ENCODE measurements around the gene ZBTB17. TPM values are rescaled to one million over a fixed set of nuclear protein-coding genes. Genes with fewer than 3 reads are reported as not detected.

The ZBTB17 gene
- total and polyA plus RNA-seq, 2 experiments from 2014 or later = 21.9 to 26.6 TPM

DNA sequence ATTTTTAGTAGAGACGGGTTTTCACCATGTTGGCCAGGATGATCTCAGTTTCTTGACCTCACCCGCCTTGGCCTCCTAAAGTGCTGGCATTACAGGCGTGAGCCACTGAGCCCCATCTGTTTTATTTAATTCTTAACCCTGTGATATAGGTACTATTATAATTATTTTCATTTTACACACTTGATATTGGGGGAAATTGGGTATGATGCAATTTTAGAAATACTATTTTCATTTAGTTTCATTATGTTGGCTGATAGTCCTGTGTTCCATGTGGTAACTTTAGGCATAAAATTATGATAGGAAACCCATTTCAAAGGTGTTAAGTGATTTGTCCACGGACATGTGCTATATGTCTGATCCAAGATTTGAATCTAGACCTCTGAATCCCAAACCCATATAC lies 67.3 kb downstream of the ZBTB17 start (continued):
- TF ChIP-seq, protein P1, sequence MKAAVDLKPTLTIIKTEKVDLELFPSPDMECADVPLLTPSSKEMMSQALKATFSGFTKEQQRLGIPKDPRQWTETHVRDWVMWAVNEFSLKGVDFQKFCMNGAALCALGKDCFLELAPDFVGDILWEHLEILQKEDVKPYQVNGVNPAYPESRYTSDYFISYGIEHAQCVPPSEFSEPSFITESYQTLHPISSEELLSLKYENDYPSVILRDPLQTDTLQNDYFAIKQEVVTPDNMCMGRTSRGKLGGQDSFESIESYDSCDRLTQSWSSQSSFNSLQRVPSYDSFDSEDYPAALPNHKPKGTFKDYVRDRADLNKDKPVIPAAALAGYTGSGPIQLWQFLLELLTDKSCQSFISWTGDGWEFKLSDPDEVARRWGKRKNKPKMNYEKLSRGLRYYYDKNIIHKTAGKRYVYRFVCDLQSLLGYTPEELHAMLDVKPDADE (IDR thresholded peaks at IDR 0.05) = no peak
- TF ChIP-seq EZH2 (IDR thresholded peaks at IDR 0.05; ENCODE audit: low read depth, unreplicated experiment) (no peak), CREB1 (CRISPR knock-in tag; IDR thresholded peaks at IDR 0.05; ENCODE audit: low read depth) (no peak), EZH2phosphoT487 (IDR thresholded peaks at IDR 0.05; ENCODE audit: unreplicated experiment) (no peak), ZNF114 (CRISPR knock-in tag; IDR thresholded peaks at IDR 0.05) (no peak), JUNB (IDR thresholded peaks at IDR 0.05; ENCODE audit: unreplicated experiment) (no peak), ZNF331 (CRISPR knock-in tag; IDR thresholded peaks at IDR 0.05; ENCODE audit: low read depth) (no peak), NANOG (IDR thresholded peaks at IDR 0.05; ENCODE audit: borderline replicate concordance) (no peak)
- TF ChIP-seq, protein P2, sequence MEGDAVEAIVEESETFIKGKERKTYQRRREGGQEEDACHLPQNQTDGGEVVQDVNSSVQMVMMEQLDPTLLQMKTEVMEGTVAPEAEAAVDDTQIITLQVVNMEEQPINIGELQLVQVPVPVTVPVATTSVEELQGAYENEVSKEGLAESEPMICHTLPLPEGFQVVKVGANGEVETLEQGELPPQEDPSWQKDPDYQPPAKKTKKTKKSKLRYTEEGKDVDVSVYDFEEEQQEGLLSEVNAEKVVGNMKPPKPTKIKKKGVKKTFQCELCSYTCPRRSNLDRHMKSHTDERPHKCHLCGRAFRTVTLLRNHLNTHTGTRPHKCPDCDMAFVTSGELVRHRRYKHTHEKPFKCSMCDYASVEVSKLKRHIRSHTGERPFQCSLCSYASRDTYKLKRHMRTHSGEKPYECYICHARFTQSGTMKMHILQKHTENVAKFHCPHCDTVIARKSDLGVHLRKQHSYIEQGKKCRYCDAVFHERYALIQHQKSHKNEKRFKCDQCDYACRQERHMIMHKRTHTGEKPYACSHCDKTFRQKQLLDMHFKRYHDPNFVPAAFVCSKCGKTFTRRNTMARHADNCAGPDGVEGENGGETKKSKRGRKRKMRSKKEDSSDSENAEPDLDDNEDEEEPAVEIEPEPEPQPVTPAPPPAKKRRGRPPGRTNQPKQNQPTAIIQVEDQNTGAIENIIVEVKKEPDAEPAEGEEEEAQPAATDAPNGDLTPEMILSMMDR (conservative IDR thresholded peaks at IDR 0.05; ENCODE audit: low read depth in 2 of 2) = no peak

DNA sequence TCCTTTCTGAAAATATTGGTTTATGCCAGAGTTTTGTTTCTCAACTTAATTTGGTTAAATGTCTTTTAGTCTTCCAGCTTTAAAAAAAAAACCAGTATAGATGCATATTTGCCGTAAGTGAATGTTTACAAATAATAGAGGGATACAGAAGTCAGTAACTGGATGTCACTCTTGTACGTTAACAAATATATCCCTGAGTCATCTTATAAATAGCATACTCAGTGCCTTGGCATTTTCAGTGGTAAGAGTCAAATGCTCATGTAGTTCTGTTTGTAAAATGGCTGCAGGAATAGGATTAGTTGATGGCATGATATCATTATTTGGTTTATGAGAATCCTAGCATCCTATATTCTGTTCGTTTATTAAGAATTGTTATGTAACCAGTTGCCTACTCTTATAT lies 73.0 kb downstream of the ZBTB17 start:
- Histone ChIP-seq H3K4me2 (no peak overlapping the region), H3K4me3 (no peak overlapping the region), H4K20me1 (replicated peaks; ENCODE audit: insufficient read depth) (peaks cover 12% of the 10 kb centered on the region; the same call in 1 of the 2 replicates), H3K27me3 (ENCODE audit: insufficient read depth) (no peaks in the 10 kb centered on the region), H3K27ac (ENCODE audit: low read depth) (no peak overlapping the region), H3K4me1 (ENCODE audit: insufficient read depth) (peaks cover 12% of the 10 kb centered on the region; the same call in 1 of the 2 replicates), H3K9me2 (ENCODE audit: insufficient read depth) (no peaks in the 10 kb centered on the region), H3K36me3 (ENCODE audit: insufficient read depth) (no peaks in the 10 kb centered on the region), H3F3A (replicated peaks; ENCODE audit: low read depth) (no peaks in the 10 kb centered on the region), H2AFZ (no peak overlapping the region), H3K79me2 (replicated peaks; ENCODE audit: insufficient read depth) (peaks cover 96% of the 10 kb centered on the region)
- no peak for ATAC-seq
- H3K4me3 Mint-ChIP-seq = no peak overlapping the region
- TF ChIP-seq STAT1 (IDR thresholded peaks at IDR 0.05; ENCODE audit: unreplicated experiment) (no peak), JUNB (IDR thresholded peaks at IDR 0.05; ENCODE audit: unreplicated experiment) (no peak), EZH2 (IDR thresholded peaks at IDR 0.05; ENCODE audit: low read depth, unreplicated experiment) (no peak), ZNF114 (CRISPR knock-in tag; IDR thresholded peaks at IDR 0.05) (no peak), CREB1 (CRISPR knock-in tag; IDR thresholded peaks at IDR 0.05; ENCODE audit: low read depth) (no peak)
- TF ChIP-seq, protein P3, sequence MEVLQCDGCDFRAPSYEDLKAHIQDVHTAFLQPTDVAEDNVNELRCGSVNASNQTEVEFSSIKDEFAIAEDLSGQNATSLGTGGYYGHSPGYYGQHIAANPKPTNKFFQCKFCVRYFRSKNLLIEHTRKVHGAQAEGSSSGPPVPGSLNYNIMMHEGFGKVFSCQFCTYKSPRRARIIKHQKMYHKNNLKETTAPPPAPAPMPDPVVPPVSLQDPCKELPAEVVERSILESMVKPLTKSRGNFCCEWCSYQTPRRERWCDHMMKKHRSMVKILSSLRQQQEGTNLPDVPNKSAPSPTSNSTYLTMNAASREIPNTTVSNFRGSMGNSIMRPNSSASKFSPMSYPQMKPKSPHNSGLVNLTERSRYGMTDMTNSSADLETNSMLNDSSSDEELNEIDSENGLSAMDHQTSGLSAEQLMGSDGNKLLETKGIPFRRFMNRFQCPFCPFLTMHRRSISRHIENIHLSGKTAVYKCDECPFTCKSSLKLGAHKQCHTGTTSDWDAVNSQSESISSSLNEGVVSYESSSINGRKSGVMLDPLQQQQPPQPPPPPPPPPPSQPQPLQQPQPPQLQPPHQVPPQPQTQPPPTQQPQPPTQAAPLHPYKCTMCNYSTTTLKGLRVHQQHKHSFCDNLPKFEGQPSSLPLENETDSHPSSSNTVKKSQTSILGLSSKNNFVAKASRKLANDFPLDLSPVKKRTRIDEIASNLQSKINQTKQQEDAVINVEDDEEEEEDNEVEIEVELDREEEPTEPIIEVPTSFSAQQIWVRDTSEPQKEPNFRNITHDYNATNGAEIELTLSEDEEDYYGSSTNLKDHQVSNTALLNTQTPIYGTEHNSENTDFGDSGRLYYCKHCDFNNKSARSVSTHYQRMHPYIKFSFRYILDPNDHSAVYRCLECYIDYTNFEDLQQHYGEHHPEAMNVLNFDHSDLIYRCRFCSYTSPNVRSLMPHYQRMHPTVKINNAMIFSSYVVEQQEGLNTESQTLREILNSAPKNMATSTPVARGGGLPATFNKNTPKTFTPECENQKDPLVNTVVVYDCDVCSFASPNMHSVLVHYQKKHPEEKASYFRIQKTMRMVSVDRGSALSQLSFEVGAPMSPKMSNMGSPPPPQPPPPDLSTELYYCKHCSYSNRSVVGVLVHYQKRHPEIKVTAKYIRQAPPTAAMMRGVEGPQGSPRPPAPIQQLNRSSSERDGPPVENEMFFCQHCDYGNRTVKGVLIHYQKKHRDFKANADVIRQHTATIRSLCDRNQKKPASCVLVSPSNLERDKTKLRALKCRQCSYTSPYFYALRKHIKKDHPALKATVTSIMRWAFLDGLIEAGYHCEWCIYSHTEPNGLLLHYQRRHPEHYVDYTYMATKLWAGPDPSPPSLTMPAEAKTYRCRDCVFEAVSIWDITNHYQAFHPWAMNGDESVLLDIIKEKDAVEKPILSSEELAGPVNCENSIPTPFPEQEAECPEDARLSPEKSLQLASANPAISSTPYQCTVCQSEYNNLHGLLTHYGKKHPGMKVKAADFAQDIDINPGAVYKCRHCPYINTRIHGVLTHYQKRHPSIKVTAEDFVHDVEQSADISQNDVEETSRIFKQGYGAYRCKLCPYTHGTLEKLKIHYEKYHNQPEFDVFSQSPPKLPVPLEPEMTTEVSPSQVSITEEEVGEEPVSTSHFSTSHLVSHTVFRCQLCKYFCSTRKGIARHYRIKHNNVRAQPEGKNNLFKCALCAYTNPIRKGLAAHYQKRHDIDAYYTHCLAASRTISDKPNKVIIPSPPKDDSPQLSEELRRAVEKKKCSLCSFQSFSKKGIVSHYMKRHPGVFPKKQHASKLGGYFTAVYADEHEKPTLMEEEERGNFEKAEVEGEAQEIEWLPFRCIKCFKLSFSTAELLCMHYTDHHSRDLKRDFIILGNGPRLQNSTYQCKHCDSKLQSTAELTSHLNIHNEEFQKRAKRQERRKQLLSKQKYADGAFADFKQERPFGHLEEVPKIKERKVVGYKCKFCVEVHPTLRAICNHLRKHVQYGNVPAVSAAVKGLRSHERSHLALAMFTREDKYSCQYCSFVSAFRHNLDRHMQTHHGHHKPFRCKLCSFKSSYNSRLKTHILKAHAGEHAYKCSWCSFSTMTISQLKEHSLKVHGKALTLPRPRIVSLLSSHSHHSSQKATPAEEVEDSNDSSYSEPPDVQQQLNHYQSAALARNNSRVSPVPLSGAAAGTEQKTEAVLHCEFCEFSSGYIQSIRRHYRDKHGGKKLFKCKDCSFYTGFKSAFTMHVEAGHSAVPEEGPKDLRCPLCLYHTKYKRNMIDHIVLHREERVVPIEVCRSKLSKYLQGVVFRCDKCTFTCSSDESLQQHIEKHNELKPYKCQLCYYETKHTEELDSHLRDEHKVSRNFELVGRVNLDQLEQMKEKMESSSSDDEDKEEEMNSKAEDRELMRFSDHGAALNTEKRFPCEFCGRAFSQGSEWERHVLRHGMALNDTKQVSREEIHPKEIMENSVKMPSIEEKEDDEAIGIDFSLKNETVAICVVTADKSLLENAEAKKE (CRISPR knock-in tag; IDR thresholded peaks at IDR 0.05) = no peak
- TF ChIP-seq, protein P1 (IDR thresholded peaks at IDR 0.05) = no peak
- TF ChIP-seq, protein P2 (conservative IDR thresholded peaks at IDR 0.05; ENCODE audit: low read depth in 2 of 2) = no peak
- H3K27ac Mint-ChIP-seq = no peak overlapping the region
- DNase-seq (ENCODE audit: low spot score) = no peak
- H3K27me3 Mint-ChIP-seq (ENCODE audit: insufficient read depth, low read depth, poor library complexity) = peaks cover 3% of the 10 kb centered on the region
- no peaks in the 10 kb centered on the region for H3K36me3 Mint-ChIP-seq (ENCODE audit: low read depth)
- H3K9me3 Mint-ChIP-seq = no peaks in the 10 kb centered on the region
- peaks cover 15% of the 10 kb centered on the region for H3K4me1 Mint-ChIP-seq

All from GM23338 (cell line).